ENCODE results near the gene SAMD13.

The SAMD13 gene

GRCh38 chr1:84374991-84375696 is 73.6 kb downstream of the SAMD13 start:
- DNase-seq = no peak

- DNase-seq = no peak
Observed at GRCh38 chr1:84376000-84376910, 74.7 kb downstream of the SAMD13 start.

- no peak for DNase-seq
Observed at GRCh38 chr1:84377480-84378095, 76.1 kb downstream of the SAMD13 start.

GRCh38 chr1:84379138-84379916 is 77.8 kb downstream of the SAMD13 start:
- DNase-seq = no peak

- DNase-seq = no peak
Observed at GRCh38 chr1:84379917-84380180, 78.3 kb downstream of the SAMD13 start.

GRCh38 chr1:84382127-84382526 is 80.6 kb downstream of the SAMD13 start:
- no peak for DNase-seq

- DNase-seq = no peak
Observed at GRCh38 chr1:84385347-84385746, 83.8 kb downstream of the SAMD13 start.

GRCh38 chr1:84386716-84387479 is 85.4 kb downstream of the SAMD13 start:
- no peak for DNase-seq

- DNase-seq = no peak
Observed at GRCh38 chr1:84387480-84388163, 86.1 kb downstream of the SAMD13 start.

GRCh38 chr1:84390226-84390625 is 88.7 kb downstream of the SAMD13 start:
- no peak for DNase-seq

- no peak for DNase-seq
Observed at GRCh38 chr1:84398175-84399155, 97.0 kb downstream of the SAMD13 start, which contains the start of gene DNASE2B. Gene DNASE2B (plus strand): TSS chr1:84398484. CDS start chr1:84398565, 81 bp downstream.
